GM18507 (cell line): Measurements from ENCODE around the gene PRKCH.

Source experiments
- DNase-seq: peaks from one replicate; pipeline ENCODE4 v3.0.0; 2011; ENCODE audit warnings: low read depth; ENCODE audit not compliant: insufficient read length; ENCODE audit errors: extremely low spot score
- FAIRE-seq: peaks from 2 replicates; lab custom pipeline; 2011; peaks lifted over from hg19 to GRCh38; lab: Jason Lieb, UNC

Gene PRKCH

GRCh38 chr14:61493239-61493638 lies 171.9 kb downstream of the PRKCH start:
- FAIRE-seq: no peak
- DNase-seq: no peak

GRCh38 chr14:61494018-61494417 lies 172.6 kb downstream of the PRKCH start:
- no peak for DNase-seq
- FAIRE-seq: no peak

- FAIRE-seq (no peak), DNase-seq (no peak)
These were observed 174.4 kb downstream of the PRKCH start for GRCh38 chr14:61495809-61496208.

GRCh38 chr14:61498303-61498702 lies 176.9 kb downstream of the PRKCH start:
- no peak for FAIRE-seq

GRCh38 chr14:61498811-61499210 lies 177.4 kb downstream of the PRKCH start:
- FAIRE-seq (no peak), DNase-seq (no peak)

More at GRCh38 chr14:61498303-61498702, 176.9 kb downstream of the PRKCH start:
- DNase-seq: no peak

GRCh38 chr14:61499991-61500390 lies 178.6 kb downstream of the PRKCH start:
- no peak for DNase-seq

GRCh38 chr14:61501714-61502458 lies 180.5 kb downstream of the PRKCH start:
- peak; percentile 50 for FAIRE-seq
- no peak for DNase-seq

More at GRCh38 chr14:61499991-61500390, 178.6 kb downstream of the PRKCH start:
- no peak for FAIRE-seq

GRCh38 chr14:61502459-61503093 lies 181.2 kb downstream of the PRKCH start:
- FAIRE-seq: peak; percentile 38

GRCh38 chr14:61503167-61503801 lies 181.9 kb downstream of the PRKCH start:
- FAIRE-seq: peak; percentile 90
- DNase-seq: peak; percentile 17

More at GRCh38 chr14:61502459-61503093, 181.2 kb downstream of the PRKCH start:
- DNase-seq: no peak

- no peak for FAIRE-seq
These were observed 183.5 kb downstream of the PRKCH start for GRCh38 chr14:61504901-61505300.

GRCh38 chr14:61505815-61506809 lies 184.7 kb downstream of the PRKCH start:
- FAIRE-seq (no peak), DNase-seq (no peak)

More at GRCh38 chr14:61504901-61505300, 183.5 kb downstream of the PRKCH start:
- DNase-seq: no peak

GRCh38 chr14:61508526-61508925 lies 187.1 kb downstream of the PRKCH start:
- FAIRE-seq: no peak
- DNase-seq: no peak

- FAIRE-seq: no peak
These were observed 189.6 kb downstream of the PRKCH start for GRCh38 chr14:61510736-61511557.

GRCh38 chr14:61511558-61511948 lies 190.2 kb downstream of the PRKCH start:
- DNase-seq (no peak), FAIRE-seq (peak; percentile 26)

More at GRCh38 chr14:61510736-61511557, 189.6 kb downstream of the PRKCH start:
- DNase-seq: no peak

GRCh38 chr14:61512026-61512834 lies 190.9 kb downstream of the PRKCH start:
- DNase-seq: no peak
- no peak for FAIRE-seq

GRCh38 chr14:61513986-61514830 lies 192.8 kb downstream of the PRKCH start:
- no peak for FAIRE-seq

GRCh38 chr14:61514927-61515326 lies 193.5 kb downstream of the PRKCH start:
- no peak for FAIRE-seq
- no peak for DNase-seq

More at GRCh38 chr14:61513986-61514830, 192.8 kb downstream of the PRKCH start:
- no peak for DNase-seq
